Activated CD4-positive, alpha-beta memory T cell treated with anti-CD3 and anti-CD28 coated beads for 36 hours (primary cell): ENCODE measurements around the gene NRAP. TPM values are rescaled to one million over a fixed set of nuclear protein-coding genes. Genes with fewer than 3 reads are reported as not detected.
A peak's percentile ranks its signal among the peaks of the same experiment; 100 is the strongest.

Experiments used
- CTCF ChIA-PET: fragments of 350-600 bp; sonication (Branson Sonifier 250); formaldehyde crosslinking; loops from one replicate; lab custom pipeline; 2021; ENCODE audit warnings: antibody characterized with exemption, inconsistent platforms; lab: Charles Lee
- POLR2A ChIA-PET: fragments of 350-600 bp; sonication (Branson Sonifier 250); formaldehyde crosslinking; loops from one replicate; lab custom pipeline; 2021; ENCODE audit warnings: antibody characterized with exemption; lab: Charles Lee
- DNase-seq: peaks from one replicate; pipeline ENCODE4 v3.0.0-alpha.2; 2020
- H3K27ac Mint-ChIP-seq: one replicate; pipeline ENCODE4 v1.8.0; 2021; ENCODE audit warnings: mixed read lengths
- H3K27me3 Mint-ChIP-seq: one replicate; pipeline ENCODE4 v1.8.0; 2021; ENCODE audit warnings: mixed read lengths
- H3K36me3 Mint-ChIP-seq: one replicate; pipeline ENCODE4 v1.8.0; 2021; ENCODE audit warnings: mixed read lengths
- H3K4me1 Mint-ChIP-seq: one replicate; pipeline ENCODE4 v1.8.0; 2021; ENCODE audit warnings: low read depth, mixed read lengths
- H3K4me3 Mint-ChIP-seq: one replicate; pipeline ENCODE4 v1.8.0; 2021; ENCODE audit warnings: mild to moderate bottlenecking, mixed read lengths
- H3K9me3 Mint-ChIP-seq: one replicate; pipeline ENCODE4 v1.8.0; 2021; ENCODE audit warnings: mixed read lengths
- intact Hi-C: fragments of 100-400 bp; cut with micrococcal nuclease; formaldehyde crosslinking; loops from one replicate; pipeline ENCODE4 v1.15.1; 2023
- total RNA-seq, 2 experiments: library from RNA; stranded (reverse); gene quantifications; one replicate each; pipeline ENCODE4 v1.2.3, GENCODE V29; 2021

The NRAP gene
- total RNA-seq, 2 experiments from 2014 or later, result not detected

DNA sequence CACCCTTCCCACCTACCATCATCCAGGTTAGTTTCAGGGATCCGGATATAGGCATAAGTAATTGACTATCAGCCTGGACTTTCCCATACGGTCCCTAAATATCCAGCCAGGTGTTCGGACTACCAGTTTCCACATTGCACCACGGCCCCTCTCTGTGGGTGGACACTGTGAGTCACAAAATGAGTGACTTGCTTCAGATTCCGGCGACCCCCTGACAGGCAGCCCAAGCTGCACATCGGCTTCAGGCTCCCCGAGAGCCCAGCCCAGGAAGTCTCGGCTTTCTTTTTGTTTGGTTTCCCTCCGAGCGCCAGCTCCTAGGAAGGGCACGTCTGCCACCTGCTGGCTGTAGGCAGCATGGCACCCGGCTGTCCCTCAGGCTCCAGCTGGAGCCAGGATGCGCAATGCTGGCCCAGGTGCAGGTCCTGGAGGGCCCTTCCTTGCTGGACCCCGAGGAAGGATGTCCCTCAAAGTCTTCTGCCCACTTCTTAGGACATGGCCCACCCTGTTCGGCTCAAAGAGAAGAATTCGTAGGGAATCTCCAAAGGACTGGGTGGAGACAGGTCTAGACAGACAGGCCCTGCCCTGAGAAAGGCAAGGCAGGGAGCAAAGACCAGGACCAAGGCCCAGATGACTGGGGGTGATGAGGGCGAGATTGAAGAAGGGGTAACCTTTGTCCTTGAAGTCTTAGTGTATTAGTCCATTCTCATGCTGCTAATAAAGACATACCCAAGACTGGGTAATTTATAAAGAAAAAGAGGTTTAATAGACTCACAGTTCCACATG, 100.3 kb downstream of the NRAP start:
- peak; percentile 78 for DNase-seq
- Mint-ChIP-seq H3K27me3 (peaks cover 4% of the 10 kb centered on the region), H3K27ac (no peak overlapping the region), H3K9me3 (no peaks in the 10 kb centered on the region), H3K4me1 (no peaks in the 10 kb centered on the region), H3K4me3 (peak overlapping the region; percentile 54), H3K36me3 (no peaks in the 10 kb centered on the region)
- POLR2A ChIA-PET, result no interaction called here
- CTCF ChIA-PET, result interaction anchor here (0.6 to 2.2 kb wide), 17 partner anchors 9 to 1091 kb away, joined by 3 to 12 read pairs (median 3); no protein-coding TSS in a partner anchor
- intact Hi-C loops, result loop anchor here (1.0 to 10.0 kb wide), 3 partner anchors 42 to 1086 kb away; no protein-coding TSS in a partner anchor

DNA sequence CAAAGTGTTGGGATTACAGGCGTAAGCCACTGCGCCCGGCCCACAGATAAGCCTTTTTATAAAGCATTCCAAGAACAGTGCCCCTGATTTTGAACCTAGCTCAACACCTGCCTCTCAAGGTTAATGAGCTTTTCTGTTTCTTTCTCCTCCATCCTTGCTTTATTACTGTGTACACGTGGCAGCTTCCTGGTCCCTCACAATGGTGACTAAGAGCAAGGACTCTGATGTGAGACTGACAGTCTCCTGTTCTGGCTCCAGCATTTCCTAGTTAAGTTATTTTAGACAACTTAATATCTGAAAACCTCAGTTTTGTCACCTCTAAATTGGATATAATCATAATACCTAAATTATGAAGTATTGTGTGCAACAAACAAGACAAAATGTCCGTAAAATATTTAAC, 101.1 kb downstream of the NRAP start:
- Mint-ChIP-seq H3K36me3 (no peaks in the 10 kb centered on the region), H3K27ac (no peak overlapping the region), H3K4me1 (no peaks in the 10 kb centered on the region), H3K27me3 (peaks cover 7% of the 10 kb centered on the region), H3K9me3 (no peaks in the 10 kb centered on the region), H3K4me3 (no peak overlapping the region)
- intact Hi-C loops, result loop anchor here (5.0 to 10.0 kb wide), 2 partner anchors 838 to 1085 kb away; no protein-coding TSS in a partner anchor
- DNase-seq, result no peak
- POLR2A ChIA-PET, result no interaction called here
- CTCF ChIA-PET, result interaction anchor here (0.6 to 2.2 kb wide), 8 partner anchors 9 to 435 kb away, joined by 3 to 12 read pairs (median 4); no protein-coding TSS in a partner anchor

DNA sequence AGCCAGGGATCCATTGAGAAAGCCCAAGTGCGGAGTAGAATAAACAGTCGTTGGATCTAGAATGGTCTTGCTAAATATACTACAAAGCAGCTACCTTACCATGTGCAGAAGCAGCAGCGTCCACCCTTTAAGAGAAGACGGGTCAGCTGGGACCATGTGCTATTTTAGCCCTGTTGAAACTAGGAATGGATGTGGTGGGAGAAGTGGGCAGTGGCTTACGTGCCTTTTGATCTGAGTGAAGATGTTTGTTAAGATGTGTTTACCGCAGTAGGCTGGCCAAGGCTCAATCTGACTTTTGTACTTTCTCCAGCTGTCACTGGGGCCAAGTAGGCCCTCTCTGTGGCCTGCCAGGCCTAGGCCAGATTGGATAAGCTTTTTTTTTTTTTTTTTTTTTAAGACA, 101.8 kb downstream of the NRAP start:
- ChIA-PET POLR2A (no interaction called here), CTCF (interaction anchor here (1.0 to 2.2 kb wide), 2 partner anchors 8 to 435 kb away, joined by 5 to 12 read pairs; no protein-coding TSS in a partner anchor)
- intact Hi-C loops, result loop anchor here (5.0 to 10.0 kb wide), 2 partner anchors 837 to 1085 kb away; no protein-coding TSS in a partner anchor
- no peak for DNase-seq
- Mint-ChIP-seq H3K27me3 (peaks cover 11% of the 10 kb centered on the region), H3K4me1 (no peaks in the 10 kb centered on the region), H3K9me3 (no peaks in the 10 kb centered on the region), H3K4me3 (no peak overlapping the region), H3K36me3 (no peaks in the 10 kb centered on the region), H3K27ac (no peak overlapping the region)

DNA sequence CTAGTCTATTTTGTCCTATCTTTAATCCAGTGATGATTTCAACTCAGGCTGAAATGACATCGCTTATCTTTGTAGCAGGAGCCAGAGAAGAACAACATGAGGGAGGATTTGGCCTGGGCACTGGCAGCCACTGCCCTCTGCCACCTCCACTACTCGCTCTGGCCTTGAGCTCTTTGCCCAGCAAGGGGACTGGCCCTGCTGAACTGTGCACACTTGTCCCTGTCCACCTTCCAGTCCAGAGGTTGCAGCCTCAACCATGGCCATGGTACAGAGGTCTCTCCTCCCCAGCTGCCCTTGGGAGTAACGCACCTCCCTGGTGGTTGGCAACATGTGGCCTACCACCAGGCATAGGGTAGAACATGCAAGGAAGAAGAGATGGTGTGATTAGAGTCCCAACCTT, 102.6 kb downstream of the NRAP start:
- Mint-ChIP-seq H3K9me3 (no peaks in the 10 kb centered on the region), H3K36me3 (no peaks in the 10 kb centered on the region), H3K27ac (no peak overlapping the region), H3K4me1 (no peaks in the 10 kb centered on the region), H3K27me3 (peaks cover 14% of the 10 kb centered on the region), H3K4me3 (no peak overlapping the region)
- no peak for DNase-seq
- ChIA-PET POLR2A (no interaction called here), CTCF (no interaction called here)
- intact Hi-C loops, result loop anchor here (5.0 to 10.0 kb wide), 2 partner anchors 836 to 1084 kb away; no protein-coding TSS in a partner anchor

DNA sequence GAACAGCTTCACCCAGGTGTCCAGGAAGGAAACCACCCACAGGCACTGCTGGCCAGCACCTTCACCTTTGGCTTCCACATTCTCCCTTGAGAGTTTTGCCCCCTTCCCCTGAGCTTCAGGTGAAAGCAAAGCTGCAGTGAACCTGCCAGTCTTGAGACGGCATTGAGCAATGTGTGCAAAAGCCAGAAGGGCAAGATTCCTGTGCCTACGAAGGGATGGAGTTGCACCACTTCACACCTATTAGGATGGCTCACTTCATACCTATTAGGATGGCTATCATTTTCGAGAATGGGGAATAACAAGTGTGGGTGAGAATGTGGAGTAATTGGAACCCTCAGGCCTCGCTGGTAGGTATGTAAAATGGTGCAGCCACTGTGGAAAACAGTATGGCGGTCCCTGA, 103.8 kb downstream of the NRAP start:
- H3K27me3 Mint-ChIP-seq, result peaks cover 19% of the 10 kb centered on the region
- no peak for DNase-seq
- H3K9me3 Mint-ChIP-seq, result no peaks in the 10 kb centered on the region
- H3K4me3 Mint-ChIP-seq, result no peak overlapping the region
- intact Hi-C loops, result loop anchor here (5.0 to 10.0 kb wide), 2 partner anchors 835 to 1083 kb away; no protein-coding TSS in a partner anchor
- ChIA-PET CTCF (no interaction called here), POLR2A (no interaction called here)
- no peaks in the 10 kb centered on the region for H3K36me3 Mint-ChIP-seq
- no peaks in the 10 kb centered on the region for H3K4me1 Mint-ChIP-seq
- no peak overlapping the region for H3K27ac Mint-ChIP-seq

DNA sequence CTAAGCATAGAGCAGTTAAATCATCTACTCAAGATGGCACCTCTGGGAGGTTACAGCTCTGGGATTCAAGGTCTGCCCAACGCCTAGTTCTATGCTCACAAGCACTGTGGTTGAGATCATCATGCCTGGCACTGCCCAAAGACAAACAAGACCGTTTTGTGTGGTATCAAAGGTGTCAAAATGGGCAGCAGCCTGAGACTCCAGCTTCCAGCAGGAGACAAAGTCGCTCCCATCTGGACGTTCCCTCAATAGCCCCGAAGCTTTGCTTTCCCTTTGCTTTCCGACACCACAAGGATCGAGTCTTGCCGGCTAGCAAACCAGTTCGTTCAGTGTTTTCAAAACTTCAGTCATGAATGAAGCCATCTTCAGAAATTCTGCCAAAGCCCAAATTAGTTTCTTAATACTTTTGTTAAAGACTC, 105.9 kb downstream of the NRAP start:
- H3K27me3 Mint-ChIP-seq, result peaks cover 20% of the 10 kb centered on the region
- no peaks in the 10 kb centered on the region for H3K4me1 Mint-ChIP-seq
- no peak for DNase-seq
- ChIA-PET CTCF (no interaction called here), POLR2A (no interaction called here)
- no peak overlapping the region for H3K4me3 Mint-ChIP-seq
- intact Hi-C loops, result no loop called here
- H3K36me3 Mint-ChIP-seq, result no peaks in the 10 kb centered on the region
- no peaks in the 10 kb centered on the region for H3K9me3 Mint-ChIP-seq
- H3K27ac Mint-ChIP-seq, result no peak overlapping the region

DNA sequence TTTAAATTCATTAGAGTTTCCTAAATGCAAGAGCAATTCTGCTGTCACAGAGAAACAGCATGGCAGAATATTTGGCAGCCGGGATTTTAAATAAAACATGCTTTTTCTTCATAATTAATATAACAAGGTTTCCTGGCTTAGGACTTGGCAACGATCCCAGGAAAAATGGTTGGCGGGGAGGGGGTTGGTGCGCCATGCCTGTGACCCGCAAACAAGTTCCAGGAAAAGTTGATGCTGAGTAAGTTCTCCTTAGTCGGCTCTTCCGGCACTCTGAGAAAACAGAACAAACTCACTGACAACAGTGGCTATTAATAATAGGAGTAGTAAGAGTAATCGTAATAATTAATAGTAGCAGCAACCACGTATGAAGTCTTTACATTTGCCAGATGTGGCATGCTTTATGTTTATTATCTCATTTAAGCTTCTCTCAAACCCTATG, 106.4 kb downstream of the NRAP start:
- intact Hi-C loops, result no loop called here
- Mint-ChIP-seq H3K27me3 (peaks cover 20% of the 10 kb centered on the region), H3K36me3 (no peaks in the 10 kb centered on the region), H3K27ac (no peak overlapping the region), H3K4me3 (no peak overlapping the region), H3K4me1 (no peaks in the 10 kb centered on the region), H3K9me3 (no peaks in the 10 kb centered on the region)
- POLR2A ChIA-PET, result no interaction called here
- DNase-seq, result no peak
- CTCF ChIA-PET, result no interaction called here

DNA sequence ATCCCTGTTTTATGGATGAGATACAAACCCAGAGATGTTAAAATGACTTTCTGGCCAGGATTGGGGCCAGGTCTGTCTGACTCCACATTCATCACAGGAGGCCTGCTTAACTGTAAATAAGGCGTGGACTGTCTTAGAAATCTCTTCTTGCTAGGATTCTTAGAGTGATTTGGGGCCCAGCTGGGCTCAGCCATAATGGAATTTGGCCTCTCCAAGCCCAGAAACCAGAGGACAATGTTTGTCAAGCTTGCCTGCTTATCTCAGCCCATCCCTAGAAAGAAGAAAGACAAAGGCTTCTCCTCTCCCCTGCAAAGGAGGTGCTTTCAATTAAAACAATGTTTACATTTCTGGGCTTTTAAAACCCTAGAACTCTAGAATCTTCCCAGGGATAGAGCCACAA, 108.1 kb downstream of the NRAP start:
- H3K36me3 Mint-ChIP-seq, result no peaks in the 10 kb centered on the region
- ChIA-PET POLR2A (no interaction called here), CTCF (no interaction called here)
- DNase-seq, result no peak
- no peak overlapping the region for H3K4me3 Mint-ChIP-seq
- intact Hi-C loops, result no loop called here
- H3K9me3 Mint-ChIP-seq, result no peaks in the 10 kb centered on the region
- H3K27ac Mint-ChIP-seq, result no peak overlapping the region
- peaks cover 24% of the 10 kb centered on the region for H3K27me3 Mint-ChIP-seq
- no peaks in the 10 kb centered on the region for H3K4me1 Mint-ChIP-seq

DNA sequence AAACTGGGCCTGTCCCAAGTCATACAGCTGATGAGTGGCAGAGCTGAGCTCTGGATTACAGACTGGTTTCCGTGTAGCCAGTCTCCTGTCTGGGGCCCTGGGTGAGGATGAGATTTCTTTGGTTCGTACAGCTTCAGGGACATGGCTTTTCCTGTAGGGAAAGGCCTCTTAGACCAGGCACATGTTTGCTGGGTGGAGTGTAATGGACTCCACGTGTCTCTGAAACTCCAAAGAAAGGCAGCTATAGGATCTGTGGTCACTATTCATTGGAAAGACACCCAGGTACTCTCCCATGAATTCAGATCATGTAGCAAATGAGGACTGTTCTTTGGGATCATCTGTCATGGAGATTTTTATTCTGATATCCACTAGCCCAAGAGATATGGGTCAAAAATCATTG, 108.6 kb downstream of the NRAP start:
- Mint-ChIP-seq H3K4me3 (no peak overlapping the region), H3K27me3 (peaks cover 25% of the 10 kb centered on the region), H3K9me3 (no peaks in the 10 kb centered on the region), H3K4me1 (no peaks in the 10 kb centered on the region), H3K27ac (no peak overlapping the region), H3K36me3 (no peaks in the 10 kb centered on the region)
- POLR2A ChIA-PET, result no interaction called here
- CTCF ChIA-PET, result interaction anchor here (2.3 kb wide), 1 partner anchor 8 kb away, joined by 12 read pairs; no protein-coding TSS in a partner anchor
- intact Hi-C loops, result no loop called here
- no peak for DNase-seq

DNA sequence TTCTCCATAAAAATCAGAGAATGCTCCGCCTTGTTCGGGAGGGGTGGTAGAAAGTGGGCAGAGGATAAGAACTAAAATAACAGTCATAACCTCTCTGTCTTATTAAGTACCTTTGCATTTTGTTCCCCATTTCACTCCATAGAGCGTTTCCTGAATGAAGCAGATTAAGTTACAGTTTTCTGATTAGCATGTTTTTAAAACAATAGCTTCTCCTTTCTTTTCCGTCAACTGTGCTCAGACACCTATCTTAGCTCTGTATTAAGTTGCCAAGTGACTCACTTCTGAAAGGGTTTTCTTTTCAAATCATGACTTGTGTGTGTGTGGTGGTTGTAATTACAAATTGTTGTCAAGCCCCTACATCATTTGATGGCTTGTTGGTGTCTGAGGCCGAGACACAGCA, 109.6 kb downstream of the NRAP start:
- peaks cover 24% of the 10 kb centered on the region for H3K27me3 Mint-ChIP-seq
- intact Hi-C loops, result no loop called here
- no peak for DNase-seq
- no peaks in the 10 kb centered on the region for H3K36me3 Mint-ChIP-seq
- ChIA-PET POLR2A (no interaction called here), CTCF (interaction anchor here (2.3 kb wide), 1 partner anchor 9 kb away, joined by 12 read pairs; no protein-coding TSS in a partner anchor)
- no peaks in the 10 kb centered on the region for H3K9me3 Mint-ChIP-seq
- no peak overlapping the region for H3K27ac Mint-ChIP-seq
- H3K4me3 Mint-ChIP-seq, result no peak overlapping the region
- H3K4me1 Mint-ChIP-seq, result no peaks in the 10 kb centered on the region

DNA sequence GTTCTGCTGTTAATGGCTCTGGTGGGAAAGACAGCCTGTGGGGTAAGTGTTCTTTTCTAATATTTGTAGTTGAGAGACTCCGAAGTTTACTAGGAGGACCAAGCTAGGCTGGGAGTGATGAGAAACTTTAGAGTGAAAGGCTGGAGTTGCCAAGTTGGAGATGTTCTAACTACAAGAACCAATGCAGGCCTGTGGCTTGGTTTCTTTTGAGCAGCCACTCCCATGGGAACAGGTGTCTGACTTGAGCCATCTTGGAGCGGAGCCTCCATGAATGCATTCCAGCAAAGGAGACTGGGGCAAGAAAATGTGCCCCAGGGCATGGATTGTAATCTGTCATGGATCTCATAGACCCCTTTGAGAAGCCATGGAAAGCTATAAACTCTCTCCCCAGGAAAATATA, 110.7 kb downstream of the NRAP start:
- Mint-ChIP-seq H3K4me1 (no peaks in the 10 kb centered on the region), H3K9me3 (no peaks in the 10 kb centered on the region), H3K27ac (no peak overlapping the region), H3K27me3 (peaks cover 23% of the 10 kb centered on the region), H3K36me3 (no peaks in the 10 kb centered on the region), H3K4me3 (no peak overlapping the region)
- intact Hi-C loops, result no loop called here
- DNase-seq, result no peak
- POLR2A ChIA-PET, result no interaction called here
- CTCF ChIA-PET, result interaction anchor here (2.3 kb wide), 1 partner anchor 10 kb away, joined by 12 read pairs; no protein-coding TSS in a partner anchor

DNA sequence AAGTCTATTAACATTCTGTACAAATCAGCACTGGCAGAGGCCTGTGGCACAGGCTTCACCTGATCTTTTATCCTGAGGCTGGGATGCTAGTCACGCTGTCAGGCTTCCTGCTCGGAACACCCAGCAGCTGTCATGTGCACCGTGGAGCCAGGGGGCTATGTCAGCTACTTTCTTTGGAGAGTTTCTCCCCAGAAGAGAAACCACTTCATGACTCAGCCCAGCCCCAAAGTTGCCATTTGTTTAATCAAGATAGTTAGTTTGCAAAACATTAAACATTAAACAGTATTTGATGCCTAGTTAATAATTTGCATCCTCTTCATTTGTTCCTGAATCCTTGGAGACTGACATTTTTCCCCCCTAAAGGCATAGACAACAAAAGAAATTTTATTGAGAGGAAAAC, 111.1 kb downstream of the NRAP start, which contains the start of gene HABP2:
Gene HABP2, plus strand, starts transcription at position 353 of the 400 bp plus-strand sequence. CDS start 69 bp downstream, outside the sequence.
- Mint-ChIP-seq H3K9me3 (no peaks in the 10 kb centered on the region), H3K36me3 (no peaks in the 10 kb centered on the region), H3K27me3 (peaks cover 20% of the 10 kb centered on the region), H3K27ac (no peak within 1 kb of the TSS), H3K4me1 (no peaks in the 10 kb centered on the region), H3K4me3 (no peak within 1 kb of the TSS)
- ChIA-PET CTCF (interaction anchor here (2.3 kb wide), 1 partner anchor 10 kb away, joined by 12 read pairs; no protein-coding TSS in a partner anchor), POLR2A (no interaction called here)
- no peak for DNase-seq
- intact Hi-C loops, result no loop called here
